C4-2B (cell line): Measurements from ENCODE around the gene BMERB1.

Experiments used
- H3K27ac ChIP-seq: fragments of 450-650 bp; 2 replicates; pipeline ENCODE4 v1.5.1; 2017
- ZFX ChIP-seq: fragments of 450-650 bp; IDR thresholded peaks from 2 replicates; pipeline ENCODE4 v1.6.1; 2017
- TF ChIP-seq, protein P1 (sequence below): fragments of 450-650 bp; conservative IDR thresholded peaks from 2 replicates; pipeline ENCODE4 v1.5.1; 2017; ENCODE audit warnings: mild to moderate bottlenecking

Gene BMERB1

DNA sequence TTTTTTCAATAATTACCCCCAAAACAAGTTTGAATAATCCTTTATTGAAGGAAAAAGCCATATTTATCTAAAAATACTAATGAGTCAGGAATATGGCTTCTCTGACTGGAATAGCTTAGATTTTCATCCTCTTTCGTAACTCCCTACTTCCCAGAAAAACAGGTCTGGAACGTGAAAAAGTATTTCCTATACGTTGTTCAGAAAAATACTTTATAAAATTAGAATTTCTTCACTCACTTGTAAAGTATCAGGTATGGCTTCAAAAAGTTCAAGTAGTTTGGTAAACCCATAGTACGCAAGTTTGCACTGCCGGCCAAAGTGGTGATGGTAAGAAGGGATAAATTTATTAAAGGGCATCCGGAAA, 174.9 kb downstream of the BMERB1 start:
- no peak for TF ChIP-seq ZFX
- TF ChIP-seq, protein P1, sequence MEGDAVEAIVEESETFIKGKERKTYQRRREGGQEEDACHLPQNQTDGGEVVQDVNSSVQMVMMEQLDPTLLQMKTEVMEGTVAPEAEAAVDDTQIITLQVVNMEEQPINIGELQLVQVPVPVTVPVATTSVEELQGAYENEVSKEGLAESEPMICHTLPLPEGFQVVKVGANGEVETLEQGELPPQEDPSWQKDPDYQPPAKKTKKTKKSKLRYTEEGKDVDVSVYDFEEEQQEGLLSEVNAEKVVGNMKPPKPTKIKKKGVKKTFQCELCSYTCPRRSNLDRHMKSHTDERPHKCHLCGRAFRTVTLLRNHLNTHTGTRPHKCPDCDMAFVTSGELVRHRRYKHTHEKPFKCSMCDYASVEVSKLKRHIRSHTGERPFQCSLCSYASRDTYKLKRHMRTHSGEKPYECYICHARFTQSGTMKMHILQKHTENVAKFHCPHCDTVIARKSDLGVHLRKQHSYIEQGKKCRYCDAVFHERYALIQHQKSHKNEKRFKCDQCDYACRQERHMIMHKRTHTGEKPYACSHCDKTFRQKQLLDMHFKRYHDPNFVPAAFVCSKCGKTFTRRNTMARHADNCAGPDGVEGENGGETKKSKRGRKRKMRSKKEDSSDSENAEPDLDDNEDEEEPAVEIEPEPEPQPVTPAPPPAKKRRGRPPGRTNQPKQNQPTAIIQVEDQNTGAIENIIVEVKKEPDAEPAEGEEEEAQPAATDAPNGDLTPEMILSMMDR = no peak
- no peak overlapping the region for H3K27ac ChIP-seq

DNA sequence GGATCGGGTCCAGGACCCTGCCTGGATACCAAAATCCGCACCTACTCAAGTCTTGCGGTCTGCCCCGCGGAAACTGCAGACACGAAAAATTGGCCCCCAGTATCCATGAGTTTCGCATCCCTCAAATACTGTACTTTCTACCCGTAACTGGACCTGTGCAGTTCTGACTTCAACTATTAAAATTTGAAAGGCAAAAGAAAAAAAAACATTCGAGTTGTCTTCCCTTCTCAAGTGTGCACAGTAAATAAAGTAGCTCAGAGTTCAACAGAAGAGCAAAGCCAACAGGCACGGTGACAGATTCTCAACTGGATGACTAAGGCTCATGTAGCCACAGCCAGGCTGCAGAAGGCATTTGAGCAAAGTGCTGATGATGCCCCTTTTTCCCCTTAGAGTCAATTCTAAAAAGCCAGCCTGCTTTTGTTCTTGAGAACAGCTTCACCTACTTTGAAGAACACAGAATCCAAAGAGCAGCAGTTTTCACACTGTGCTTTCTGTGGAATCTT, 176.0 kb downstream of the BMERB1 start:
- no peak for TF ChIP-seq ZFX
- TF ChIP-seq, protein P1 = no peak
- H3K27ac ChIP-seq = no peak overlapping the region

DNA sequence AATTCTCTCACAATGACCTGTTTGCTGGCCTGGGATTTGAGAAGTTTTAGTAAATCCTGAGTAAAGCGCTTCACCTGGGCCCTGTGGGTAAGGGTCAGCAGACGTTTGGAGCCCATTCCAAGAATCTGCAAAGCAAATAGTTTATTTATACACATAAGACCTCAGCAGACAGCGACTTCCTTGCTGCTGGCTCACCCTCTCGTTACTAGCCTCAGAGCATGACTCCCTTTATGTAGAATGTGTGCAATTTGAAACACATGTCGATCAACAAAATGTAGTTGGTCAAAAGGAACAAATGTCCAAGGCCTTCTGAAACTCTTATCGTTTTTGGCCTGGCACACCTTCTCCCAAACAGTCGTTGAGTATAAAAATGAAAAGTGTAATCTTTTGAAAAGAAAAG, 177.2 kb downstream of the BMERB1 start:
- TF ChIP-seq, protein P1 = no peak
- no peak for TF ChIP-seq ZFX
- no peak overlapping the region for H3K27ac ChIP-seq

DNA sequence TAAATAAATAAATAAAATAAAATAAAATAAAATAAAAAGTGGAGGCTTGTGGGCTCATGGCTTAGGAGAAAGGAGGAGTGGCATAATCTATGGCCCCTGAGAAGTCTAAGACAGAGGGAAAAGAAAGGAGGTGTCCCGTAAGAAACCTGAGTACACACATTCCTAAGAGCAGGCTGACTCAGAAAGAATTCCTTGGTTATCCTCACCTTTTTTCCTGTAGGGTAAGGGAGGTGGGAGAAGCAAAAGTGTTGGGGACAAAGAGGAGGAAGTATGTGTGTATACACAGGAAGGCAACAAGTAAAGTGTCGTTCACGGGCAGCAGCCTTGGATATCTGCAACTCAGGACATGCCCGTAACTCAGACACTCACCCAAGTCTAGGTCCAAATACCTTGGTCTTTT, 179.3 kb downstream of the BMERB1 start:
- H3K27ac ChIP-seq = no peak overlapping the region
- TF ChIP-seq, protein P1 = no peak

DNA sequence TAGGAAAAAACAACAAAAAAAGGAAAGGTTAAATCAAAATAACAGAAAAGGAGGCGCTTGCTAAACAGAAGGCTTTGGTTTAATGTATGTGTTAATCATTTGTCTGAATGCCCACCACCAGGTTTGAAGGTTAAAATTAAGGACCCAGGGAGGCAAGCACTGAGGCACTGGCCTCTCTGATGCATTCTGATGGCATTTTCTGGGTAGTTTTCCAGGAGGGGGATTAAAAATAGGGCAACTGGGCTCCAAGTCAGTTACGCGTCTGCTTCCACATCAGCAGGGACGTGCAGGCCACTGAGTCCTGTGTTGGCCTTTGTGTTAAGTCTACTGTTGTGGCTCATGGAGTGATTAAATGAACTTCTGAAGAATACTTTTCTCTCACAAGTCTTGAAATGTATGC, 181.6 kb downstream of the BMERB1 start:
- H3K27ac ChIP-seq = no peak overlapping the region
- TF ChIP-seq, protein P1 = no peak
- TF ChIP-seq ZFX = no peak

DNA sequence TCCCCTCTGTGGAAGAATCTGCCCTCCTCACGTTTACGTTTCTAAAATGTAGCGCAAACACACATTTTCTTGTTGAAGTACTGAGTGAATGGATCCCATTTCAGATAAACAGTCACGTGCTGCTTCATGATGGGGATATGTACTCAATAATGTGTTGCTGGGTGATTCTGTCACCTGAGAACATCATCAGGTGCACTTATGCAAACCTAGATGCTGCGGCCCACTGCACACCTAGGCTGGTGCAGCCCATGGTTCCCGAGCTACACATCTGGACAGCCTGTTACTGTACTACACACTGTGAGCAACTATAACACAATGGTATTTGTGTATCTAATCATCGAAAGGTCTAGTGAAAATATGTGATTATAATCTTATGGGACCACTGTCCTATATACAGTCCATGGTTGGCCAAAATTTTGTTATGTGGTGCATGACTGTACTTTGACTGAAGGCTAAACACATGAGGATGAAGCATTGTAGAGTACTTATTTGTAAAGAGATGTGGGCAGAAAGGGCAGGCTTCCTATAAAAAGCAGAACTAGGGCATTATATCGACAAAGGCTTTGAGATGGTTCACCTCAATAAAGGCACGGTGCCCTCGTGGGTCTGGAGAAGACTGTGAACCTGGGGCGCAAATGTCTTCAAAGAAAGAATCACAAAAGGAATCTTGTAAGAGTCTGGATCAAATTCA, 182.2 kb downstream of the BMERB1 start:
- no peak overlapping the region for H3K27ac ChIP-seq
- no peak for TF ChIP-seq ZFX
- TF ChIP-seq, protein P1 = no peak

GRCh38 chr16:15617901-15618300, 183.5 kb downstream of the BMERB1 start:
- TF ChIP-seq ZFX = no peak
- TF ChIP-seq, protein P1 = no peak
- no peak overlapping the region for H3K27ac ChIP-seq
